ENCODE data around the gene TAL2. TPM values are rescaled to one million over a fixed set of nuclear protein-coding genes. Genes with fewer than 3 reads are reported as not detected.

TAL2 gene
- total and polyA plus RNA-seq, 9 of the 15 experiments (the other 6 are each of a cell fraction or from before 2014, with no cell fraction given) = 0.21 to 3.7 (median 1.1) TPM; not detected in 1

DNA sequence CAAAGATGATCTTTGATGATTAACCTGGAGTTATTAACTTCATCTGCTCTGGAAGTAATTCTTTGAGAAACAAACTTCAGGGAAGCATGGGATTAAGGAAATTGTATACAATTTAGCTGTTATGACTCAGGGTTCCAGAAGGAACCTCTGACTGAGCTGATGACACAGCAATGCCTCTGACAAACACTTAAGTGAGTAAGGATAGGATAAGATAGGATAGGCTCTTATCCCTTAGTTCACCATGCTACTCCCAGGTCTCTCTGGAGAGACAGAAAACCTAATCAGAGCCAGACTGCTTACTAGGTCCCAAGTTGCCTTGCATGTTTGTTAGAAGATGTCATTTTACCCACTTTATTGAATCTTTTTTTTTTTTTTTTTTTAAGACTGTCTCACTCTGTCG lies 19.5 kb downstream of the TAL2 start (continued):
- TF ChIP-seq NCOA1 (IDR thresholded peaks at IDR 0.05; ENCODE audit: low read depth) = no peak
- no peak for TF ChIP-seq DDX20 (tag; IDR thresholded peaks at IDR 0.05; ENCODE audit: low read depth)
- no peak for TF ChIP-seq CREBBP (IDR thresholded peaks at IDR 0.05; ENCODE audit: low read depth, low read length)
- TF ChIP-seq, protein P1, sequence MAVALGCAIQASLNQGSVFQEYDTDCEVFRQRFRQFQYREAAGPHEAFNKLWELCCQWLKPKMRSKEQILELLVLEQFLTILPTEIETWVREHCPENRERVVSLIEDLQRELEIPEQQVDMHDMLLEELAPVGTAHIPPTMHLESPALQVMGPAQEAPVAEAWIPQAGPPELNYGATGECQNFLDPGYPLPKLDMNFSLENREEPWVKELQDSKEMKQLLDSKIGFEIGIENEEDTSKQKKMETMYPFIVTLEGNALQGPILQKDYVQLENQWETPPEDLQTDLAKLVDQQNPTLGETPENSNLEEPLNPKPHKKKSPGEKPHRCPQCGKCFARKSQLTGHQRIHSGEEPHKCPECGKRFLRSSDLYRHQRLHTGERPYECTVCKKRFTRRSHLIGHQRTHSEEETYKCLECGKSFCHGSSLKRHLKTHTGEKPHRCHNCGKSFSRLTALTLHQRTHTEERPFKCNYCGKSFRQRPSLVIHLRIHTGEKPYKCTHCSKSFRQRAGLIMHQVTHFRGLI (CRISPR knock-in tag; IDR thresholded peaks at IDR 0.05) = no peak
- no peak for TF ChIP-seq SUPT5H (IDR thresholded peaks at IDR 0.05)
- no peak for TF ChIP-seq SRSF3 (IDR thresholded peaks at IDR 0.05; ENCODE audit: insufficient read depth, low read length)
- no peak for TF ChIP-seq CCAR2 (IDR thresholded peaks at IDR 0.05; ENCODE audit: low read depth, low read length)
- no peak for TF ChIP-seq SMARCA5 (IDR thresholded peaks at IDR 0.05)
- peak; percentile 33 for TF ChIP-seq HDAC3 (IDR thresholded peaks at IDR 0.05; ENCODE audit: borderline replicate concordance, partially characterized antibody)
- TF ChIP-seq, protein P2, sequence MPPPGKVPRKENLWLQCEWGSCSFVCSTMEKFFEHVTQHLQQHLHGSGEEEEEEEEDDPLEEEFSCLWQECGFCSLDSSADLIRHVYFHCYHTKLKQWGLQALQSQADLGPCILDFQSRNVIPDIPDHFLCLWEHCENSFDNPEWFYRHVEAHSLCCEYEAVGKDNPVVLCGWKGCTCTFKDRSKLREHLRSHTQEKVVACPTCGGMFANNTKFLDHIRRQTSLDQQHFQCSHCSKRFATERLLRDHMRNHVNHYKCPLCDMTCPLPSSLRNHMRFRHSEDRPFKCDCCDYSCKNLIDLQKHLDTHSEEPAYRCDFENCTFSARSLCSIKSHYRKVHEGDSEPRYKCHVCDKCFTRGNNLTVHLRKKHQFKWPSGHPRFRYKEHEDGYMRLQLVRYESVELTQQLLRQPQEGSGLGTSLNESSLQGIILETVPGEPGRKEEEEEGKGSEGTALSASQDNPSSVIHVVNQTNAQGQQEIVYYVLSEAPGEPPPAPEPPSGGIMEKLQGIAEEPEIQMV (tag; conservative IDR thresholded peaks at IDR 0.05; ENCODE audit: low read depth) = no peak
- TF ChIP-seq, protein P3, sequence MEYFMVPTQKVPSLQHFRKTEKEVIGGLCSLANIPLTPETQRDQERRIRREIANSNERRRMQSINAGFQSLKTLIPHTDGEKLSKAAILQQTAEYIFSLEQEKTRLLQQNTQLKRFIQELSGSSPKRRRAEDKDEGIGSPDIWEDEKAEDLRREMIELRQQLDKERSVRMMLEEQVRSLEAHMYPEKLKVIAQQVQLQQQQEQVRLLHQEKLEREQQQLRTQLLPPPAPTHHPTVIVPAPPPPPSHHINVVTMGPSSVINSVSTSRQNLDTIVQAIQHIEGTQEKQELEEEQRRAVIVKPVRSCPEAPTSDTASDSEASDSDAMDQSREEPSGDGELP (CRISPR knock-in tag; IDR thresholded peaks at IDR 0.05; ENCODE audit: borderline replicate concordance) = no peak
- TF ChIP-seq ZNF282 (CRISPR knock-in tag; IDR thresholded peaks at IDR 0.05) = no peak
- TF ChIP-seq GATA2 (CRISPR knock-in tag; IDR thresholded peaks at IDR 0.05) = peak; percentile 68
- no peak for TF ChIP-seq POLR3A (IDR thresholded peaks at IDR 0.05; ENCODE audit: borderline replicate concordance, extremely low read depth, insufficient read depth, insufficient read length)
- TF ChIP-seq KAT7 (CRISPR knock-in tag; IDR thresholded peaks at IDR 0.05; ENCODE audit: borderline replicate concordance) = no peak
- peak; percentile 65 for TF ChIP-seq ZNF384 (IDR thresholded peaks at IDR 0.05; ENCODE audit: low read depth, low read length)
- TF ChIP-seq, protein P4, sequence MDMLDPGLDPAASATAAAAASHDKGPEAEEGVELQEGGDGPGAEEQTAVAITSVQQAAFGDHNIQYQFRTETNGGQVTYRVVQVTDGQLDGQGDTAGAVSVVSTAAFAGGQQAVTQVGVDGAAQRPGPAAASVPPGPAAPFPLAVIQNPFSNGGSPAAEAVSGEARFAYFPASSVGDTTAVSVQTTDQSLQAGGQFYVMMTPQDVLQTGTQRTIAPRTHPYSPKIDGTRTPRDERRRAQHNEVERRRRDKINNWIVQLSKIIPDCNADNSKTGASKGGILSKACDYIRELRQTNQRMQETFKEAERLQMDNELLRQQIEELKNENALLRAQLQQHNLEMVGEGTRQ (CRISPR knock-in tag; IDR thresholded peaks at IDR 0.05) = no peak
- TF ChIP-seq ZNF232 (CRISPR knock-in tag; IDR thresholded peaks at IDR 0.05) = no peak
- TF ChIP-seq, protein P5, sequence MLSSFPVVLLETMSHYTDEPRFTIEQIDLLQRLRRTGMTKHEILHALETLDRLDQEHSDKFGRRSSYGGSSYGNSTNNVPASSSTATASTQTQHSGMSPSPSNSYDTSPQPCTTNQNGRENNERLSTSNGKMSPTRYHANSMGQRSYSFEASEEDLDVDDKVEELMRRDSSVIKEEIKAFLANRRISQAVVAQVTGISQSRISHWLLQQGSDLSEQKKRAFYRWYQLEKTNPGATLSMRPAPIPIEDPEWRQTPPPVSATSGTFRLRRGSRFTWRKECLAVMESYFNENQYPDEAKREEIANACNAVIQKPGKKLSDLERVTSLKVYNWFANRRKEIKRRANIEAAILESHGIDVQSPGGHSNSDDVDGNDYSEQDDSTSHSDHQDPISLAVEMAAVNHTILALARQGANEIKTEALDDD (IDR thresholded peaks at IDR 0.05) = peak; percentile 91
- TF ChIP-seq, protein P6, sequence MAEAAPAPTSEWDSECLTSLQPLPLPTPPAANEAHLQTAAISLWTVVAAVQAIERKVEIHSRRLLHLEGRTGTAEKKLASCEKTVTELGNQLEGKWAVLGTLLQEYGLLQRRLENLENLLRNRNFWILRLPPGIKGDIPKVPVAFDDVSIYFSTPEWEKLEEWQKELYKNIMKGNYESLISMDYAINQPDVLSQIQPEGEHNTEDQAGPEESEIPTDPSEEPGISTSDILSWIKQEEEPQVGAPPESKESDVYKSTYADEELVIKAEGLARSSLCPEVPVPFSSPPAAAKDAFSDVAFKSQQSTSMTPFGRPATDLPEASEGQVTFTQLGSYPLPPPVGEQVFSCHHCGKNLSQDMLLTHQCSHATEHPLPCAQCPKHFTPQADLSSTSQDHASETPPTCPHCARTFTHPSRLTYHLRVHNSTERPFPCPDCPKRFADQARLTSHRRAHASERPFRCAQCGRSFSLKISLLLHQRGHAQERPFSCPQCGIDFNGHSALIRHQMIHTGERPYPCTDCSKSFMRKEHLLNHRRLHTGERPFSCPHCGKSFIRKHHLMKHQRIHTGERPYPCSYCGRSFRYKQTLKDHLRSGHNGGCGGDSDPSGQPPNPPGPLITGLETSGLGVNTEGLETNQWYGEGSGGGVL (CRISPR knock-in tag; IDR thresholded peaks at IDR 0.05) = no peak
- 0 out of 2 replicates have a peak, but pooled peaks have one; percentile 21 for TF ChIP-seq MTA1 (IDR thresholded peaks at IDR 0.05; ENCODE audit: borderline replicate concordance)
- TF ChIP-seq PRPF4 (IDR thresholded peaks at IDR 0.05; ENCODE audit: insufficient read depth, low read depth, low read length, poor library complexity, severe bottlenecking) = no peak

All from K562 (cell line).